ENCODE measurements around the gene CCNL1.
"Not testable (repeated sequence)": the region's sequence is repeated elsewhere in the genome, so short reads cannot be mapped to it uniquely, and the experiment has no call there.

GRCh38 chr3:157177801-157178453, 18.0 kb upstream of the CCNL1 start:
- not testable (repeated sequence) for TF ChIP-seq CTCF, EZH2phosphoT487 (IDR thresholded peaks at IDR 0.05; ENCODE audit: low read length)
